Endothelial cell of umbilical vein (primary cell): ENCODE measurements around the gene CRYGN. TPM values are rescaled to one million over a fixed set of nuclear protein-coding genes. Genes with fewer than 3 reads are reported as not detected.

ENCODE experiments used
- BruUV-seq: library from RNA; stranded (reverse); fragments of 400-500 nt; replicated peaks from 2 replicates; lab custom pipeline; 2021; lab: Mats Ljungman, UMichigan
- CTCF ChIA-PET: fragments of 300-600, 350-600 bp; sonication (Branson Sonifier 250); formaldehyde crosslinking; loops from one replicate; lab custom pipeline; 2021; ENCODE audit warnings: antibody characterized with exemption, inconsistent platforms; lab: Charles Lee
- POLR2A ChIA-PET: fragments of 300-600, 350-600 bp; sonication (Branson Sonifier 250); formaldehyde crosslinking; loops from one replicate; lab custom pipeline; 2021; ENCODE audit warnings: antibody characterized with exemption, inconsistent platforms; lab: Charles Lee
- DNase-seq: peaks from one replicate; pipeline ENCODE4 v3.0.0-alpha.2; 2011; ENCODE audit warnings: low read depth, low spot score
- FAIRE-seq: peaks from 2 replicates; lab custom pipeline; 2011; peaks lifted over from hg19 to GRCh38; lab: Jason Lieb, UNC
- H2AFZ ChIP-seq: 2 replicates; pipeline ENCODE4 v1.6.0; 2012; ENCODE audit warnings: low read depth, low read length, control low read depth, inconsistent platforms
- H3K27ac ChIP-seq: 2 replicates; pipeline ENCODE4 v1.5.1; 2011; ENCODE audit warnings: low read depth, mild to moderate bottlenecking, control low read depth, low read length, moderate library complexity; ENCODE audit not compliant: insufficient read depth
- H3K27me3 ChIP-seq, 2 experiments: 2 replicates each; pipeline versions ENCODE4 v1.6.0 to v1.6.1; 2011; ENCODE audit warnings: low read length in 2 of 2, mixed read lengths in 1 of 2; ENCODE audit not compliant: control insufficient read depth in 2 of 2, insufficient read depth in 2 of 2
- H3K36me3 ChIP-seq, 2 experiments: 2 replicates in 1 of 2; 3 replicates in 1 of 2; pipeline ENCODE4 v1.5.1; 2011; ENCODE audit warnings: low read length in 2 of 2, mild to moderate bottlenecking in 1 of 2, moderate library complexity in 1 of 2; ENCODE audit not compliant: control insufficient read depth in 2 of 2, insufficient read depth in 2 of 2; ENCODE audit errors: extremely low read depth in 1 of 2
- H3K4me1 ChIP-seq: 3 replicates; pipeline ENCODE4 v1.5.1; 2011; ENCODE audit warnings: mild to moderate bottlenecking, low read length; ENCODE audit not compliant: control insufficient read depth, insufficient read depth; ENCODE audit errors: extremely low read depth
- H3K4me2 ChIP-seq: 2 replicates; pipeline ENCODE4 v1.6.1; 2011; ENCODE audit warnings: low read length, control low read depth, mixed read lengths; ENCODE audit not compliant: insufficient read depth
- H3K4me3 ChIP-seq, 3 experiments: fragments of 200-600 bp in 1 of 3; sonication (generic), shearing (Covaris generic) in 1 of 3; replicated peaks in 1 of 3; 2 replicates each; pipeline ENCODE4 v1.5.1; 2011 to 2016; ENCODE audit warnings: control low read depth in 3 of 3, low read length in 3 of 3, mild to moderate bottlenecking in 2 of 3, inconsistent platforms in 1 of 3, low read depth in 1 of 3, moderate library complexity in 1 of 3; ENCODE audit not compliant: insufficient read depth in 1 of 3
- H3K79me2 ChIP-seq: 2 replicates; pipeline ENCODE4 v1.6.0; 2012; ENCODE audit warnings: low read length, inconsistent platforms; ENCODE audit not compliant: control insufficient read depth, insufficient read depth
- H3K9ac ChIP-seq: replicated peaks from 2 replicates; pipeline ENCODE3; 2011; ENCODE audit warnings: low read length, control low read depth; ENCODE audit not compliant: insufficient read depth; ENCODE audit errors: extremely low read depth
- H3K9me1 ChIP-seq: replicated peaks from 3 replicates; pipeline ENCODE4 v1.6.0; 2011; ENCODE audit warnings: mild to moderate bottlenecking, low read length; ENCODE audit not compliant: control insufficient read depth, insufficient read depth; ENCODE audit errors: extremely low read depth
- H3K9me3 ChIP-seq: replicated peaks from 2 replicates; pipeline ENCODE4 v1.5.1; 2012; ENCODE audit warnings: low read length, inconsistent platforms; ENCODE audit not compliant: control insufficient read depth, insufficient read depth
- H4K20me1 ChIP-seq: replicated peaks from 2 replicates; pipeline ENCODE3; 2011; ENCODE audit warnings: mild to moderate bottlenecking, low read length; ENCODE audit not compliant: control insufficient read depth, insufficient read depth; ENCODE audit errors: extremely low read depth
- CTCF ChIP-seq, 2 donors: IDR thresholded peaks; 1 replicate in 1 of 2; 2 replicates in 1 of 2; pipeline ENCODE4 v1.5.1; 2011; ENCODE audit warnings: low read length in 2 of 2, mild to moderate bottlenecking in 2 of 2, moderate library complexity in 2 of 2, control low read depth in 1 of 2, inconsistent platforms in 1 of 2, low read depth in 1 of 2; ENCODE audit not compliant: insufficient read depth in 1 of 2; ENCODE audit errors: extremely low read depth in 1 of 2
- EZH2 ChIP-seq: IDR thresholded peaks from 2 replicates; pipeline ENCODE4 v1.6.1; 2012; ENCODE audit warnings: borderline replicate concordance, low read depth, mild to moderate bottlenecking, moderate library complexity, low read length, inconsistent platforms; ENCODE audit not compliant: severe bottlenecking
- FOS ChIP-seq: IDR thresholded peaks from 2 replicates; pipeline ENCODE4 v1.6.1; 2011; ENCODE audit warnings: mild to moderate bottlenecking, low read length, moderate library complexity, borderline replicate concordance; ENCODE audit not compliant: insufficient read depth
- GATA2 ChIP-seq: IDR thresholded peaks from 2 replicates; pipeline ENCODE4 v1.7.0; 2011; ENCODE audit warnings: low read depth, mild to moderate bottlenecking, moderate library complexity, mixed read lengths, low read length; ENCODE audit not compliant: insufficient read length, insufficient read depth
- JUN ChIP-seq: IDR thresholded peaks from 2 replicates; pipeline ENCODE4 v1.6.1; 2011; ENCODE audit warnings: borderline replicate concordance, low read depth; ENCODE audit not compliant: insufficient read length, insufficient read depth
- MAX ChIP-seq: IDR thresholded peaks from 2 replicates; pipeline ENCODE4 v1.6.1; 2011; ENCODE audit not compliant: insufficient read depth, insufficient read length
- MYC ChIP-seq: IDR thresholded peaks from one replicate; pipeline ENCODE4 v1.6.1; 2011; ENCODE audit warnings: mild to moderate bottlenecking, low read depth, low read length
- POLR2A ChIP-seq: IDR thresholded peaks from 2 replicates; pipeline ENCODE4 v1.6.1; 2012; ENCODE audit warnings: low read depth, mild to moderate bottlenecking, control low read depth, low read length
- POLR2AphosphoS5 ChIP-seq: IDR thresholded peaks from 2 replicates; pipeline ENCODE4 v1.6.1; 2012; ENCODE audit warnings: low read depth, mild to moderate bottlenecking, control low read depth, low read length, moderate library complexity; ENCODE audit not compliant: insufficient read depth
- dilution Hi-C: fragments of 300-500 bp; cut with MboI; formaldehyde crosslinking; loops from one replicate; pipeline ENCODE4 v1.15.0; 2019; ENCODE audit warnings: low sequenced_read_pairs; ENCODE audit not compliant: extremely low pct_ligation_motif_present
- intact Hi-C: fragments of 100-400 bp; cut with micrococcal nuclease; formaldehyde crosslinking; loops from one replicate; pipeline ENCODE4 v1.10.0; 2022
- polyA plus RNA-seq, 4 experiments: library from polyadenylated mRNA; depleted of rRNA in 3 of 4; stranded (reverse) in 3 of 4; unstranded in 1 of 4; fragments of >200 nt; gene quantifications; 2 replicates each; pipeline versions ENCODE4 v1.2.1 to v1.2.3, GENCODE V29; 2011 to 2012; ENCODE audit warnings: missing spikeins in 1 of 4
- total RNA-seq: library from RNA; stranded (reverse); gene quantifications from 2 replicates; pipeline ENCODE4 v1.2.3, GENCODE V29; 2021

CRYGN gene
- total and polyA plus RNA-seq, 2 donors (not counting 3 experiments of a cell fraction or from before 2014, with no cell fraction given) = not detected

GRCh38 chr7:151384352-151384697 is 55.6 kb downstream of the CRYGN start:
- FAIRE-seq = no peak

More at GRCh38 chr7:151384352-151384697, 55.6 kb downstream of the CRYGN start:
- Histone ChIP-seq H3K4me2 (no peak overlapping the region), H4K20me1 (no peaks in the 10 kb centered on the region), H3K36me3 (no peaks in the 10 kb centered on the region), H3K27ac (no peak overlapping the region), H3K9me3 (no peaks in the 10 kb centered on the region), H3K4me1 (no peaks in the 10 kb centered on the region), H3K4me3 (no peak overlapping the region), H3K27me3 (peaks cover 16 to 27% of the 10 kb centered on the region in 2 experiments), H3K79me2 (no peaks in the 10 kb centered on the region), H2AFZ (no peak overlapping the region), H3K9me1 (no peaks in the 10 kb centered on the region), H3K9ac (no peak overlapping the region)
- ChIA-PET POLR2A (no interaction called here), CTCF (interaction anchor here (0.8 to 1.3 kb wide), 2 partner anchors 16 to 64 kb away, joined by 3 to 4 read pairs; no protein-coding TSS in a partner anchor)
- intact Hi-C loops (no loop called here), dilution Hi-C loops (no loop called here)
- no TSS peak for BruUV-seq
- DNase-seq = no peak
- no peak for TF ChIP-seq MYC
- no peak for TF ChIP-seq FOS
- TF ChIP-seq GATA2 = no peak
- TF ChIP-seq POLR2AphosphoS5 = no peak
- TF ChIP-seq MAX = no peak
- TF ChIP-seq POLR2A = no peak
- TF ChIP-seq EZH2 = no peak
- TF ChIP-seq JUN = no peak
- TF ChIP-seq CTCF (IDR thresholded peaks at IDR 0.05; ENCODE audit: extremely low read depth in 1 of 2, insufficient read depth in 1 of 2, low read depth in 1 of 2, low read length in 2 of 2) = no peak
